ENCODE results near the gene CA9.

CA9 gene

DNA sequence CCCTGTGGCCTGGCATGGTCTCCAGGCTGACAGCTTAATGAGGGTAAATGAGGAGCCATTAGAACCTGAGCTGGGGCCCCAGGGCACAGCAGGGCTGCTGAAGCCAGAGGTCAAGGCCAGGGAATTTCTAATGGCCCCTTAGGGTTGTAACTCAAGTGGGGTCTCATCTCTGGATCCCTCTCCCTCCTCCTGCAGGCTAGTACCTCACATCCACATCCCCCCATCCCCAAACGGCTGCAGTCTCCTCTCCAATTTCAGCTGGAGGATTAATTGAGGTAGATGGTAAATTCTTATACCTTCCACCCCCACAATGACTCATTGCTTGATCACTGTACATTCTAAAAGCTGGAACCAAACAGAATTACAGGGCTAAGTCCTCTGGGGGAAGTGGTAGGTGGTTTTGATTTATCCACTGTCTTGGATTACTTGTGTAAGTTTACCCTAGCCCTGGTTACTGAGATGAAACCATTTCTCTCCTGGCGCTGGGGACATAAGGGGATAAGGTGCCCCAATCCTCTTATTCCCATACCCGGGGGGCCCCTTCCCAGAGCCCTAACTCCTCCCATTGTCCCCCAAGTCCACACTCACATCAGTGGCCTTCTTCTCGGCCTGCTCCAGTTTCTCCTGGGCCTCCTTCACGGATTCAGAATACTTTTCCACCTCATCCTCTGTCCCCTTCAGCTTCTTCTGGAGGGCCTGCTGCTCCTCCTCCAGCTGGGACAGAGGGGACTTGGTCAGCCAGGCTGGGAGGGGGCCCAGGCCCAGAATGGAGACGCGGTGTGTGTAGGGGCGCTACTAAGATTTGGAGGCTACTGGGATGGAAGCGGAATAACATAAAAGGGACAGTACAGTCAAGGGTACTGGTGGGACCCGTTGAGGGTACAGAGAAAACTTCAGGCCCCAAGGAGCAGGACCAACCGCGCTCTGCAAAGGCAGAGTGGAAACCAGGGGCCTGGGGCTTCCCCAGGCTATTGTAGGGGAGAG lies 15.1 kb downstream of the CA9 start:
- peaks cover 4% of the 10 kb centered on the region for H3K4me1 ChIP-seq (ENCODE audit: control insufficient read depth, low read depth, low read length)
- peak overlapping the region; percentile 76 for H3K4me3 ChIP-seq (ENCODE audit: low read length)
- H3K36me3 ChIP-seq (ENCODE audit: control insufficient read depth, low read depth, low read length), result peaks cover 31% of the 10 kb centered on the region
- H3K27me3 ChIP-seq (ENCODE audit: control insufficient read depth, insufficient read depth, low read length), result no peaks in the 10 kb centered on the region
- H3K9me3 ChIP-seq (ENCODE audit: control insufficient read depth, low read depth, low read length), result no peaks in the 10 kb centered on the region
- H3K9ac ChIP-seq (ENCODE audit: low read length), result peak overlapping the region; percentile 79
- H3K27ac ChIP-seq (ENCODE audit: low read length), result no peak overlapping the region

DNA sequence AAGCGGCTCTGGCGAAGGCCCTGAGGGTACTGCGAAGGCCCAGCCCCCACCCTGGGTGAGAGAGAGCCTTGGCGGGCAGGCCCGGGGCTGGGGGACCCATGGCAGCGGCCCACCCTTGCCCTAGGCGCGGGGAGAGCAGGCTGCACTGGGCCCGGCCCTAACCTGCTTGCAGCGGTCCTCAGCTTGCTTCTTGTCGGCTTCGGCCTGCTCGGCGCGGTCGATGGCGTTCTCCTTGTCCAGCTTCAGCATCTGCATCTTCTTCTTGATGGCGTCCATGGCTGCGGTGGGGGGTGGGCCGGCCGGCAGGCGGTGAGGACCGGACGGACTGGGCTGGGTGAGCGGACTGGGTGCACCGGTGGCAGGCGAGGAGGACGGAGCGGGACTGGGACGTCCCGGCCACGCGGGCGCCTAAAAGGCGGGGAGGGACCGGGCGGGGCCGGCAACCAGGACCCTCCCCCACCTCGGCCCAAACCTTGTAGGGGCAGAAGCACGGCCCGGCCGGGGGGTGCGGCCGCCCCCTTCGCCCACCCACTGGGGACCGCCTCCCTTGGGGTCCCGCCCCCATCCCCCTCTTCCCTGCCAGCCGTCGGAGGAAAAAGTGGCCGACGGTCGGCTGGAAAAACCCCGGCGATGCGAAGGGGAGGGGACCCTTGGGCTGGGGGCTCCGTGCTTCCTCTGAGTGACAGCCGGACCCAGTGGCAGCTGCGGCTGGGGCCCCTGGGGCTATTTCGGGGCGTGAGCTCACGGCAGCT lies 16.0 kb downstream of the CA9 start, which contains the start of gene TPM2:
TPM2 (minus strand) TSS at position 384 of the 752 bp plus-strand sequence; CDS start at position 276, 108 bp downstream.
- Histone ChIP-seq H3K4me3 (ENCODE audit: low read length) (peak within 1 kb of the TSS; percentile 76), H3K27me3 (ENCODE audit: control insufficient read depth, insufficient read depth, low read length) (no peaks in the 10 kb centered on the region), H3K9ac (ENCODE audit: low read length) (peak within 1 kb of the TSS; percentile 79), H3K27ac (ENCODE audit: low read length) (no peak within 1 kb of the TSS), H3K4me1 (ENCODE audit: control insufficient read depth, low read depth, low read length) (peaks cover 4% of the 10 kb centered on the region), H3K36me3 (ENCODE audit: control insufficient read depth, low read depth, low read length) (peaks cover 22% of the 10 kb centered on the region), H3K9me3 (ENCODE audit: control insufficient read depth, low read depth, low read length) (no peaks in the 10 kb centered on the region)

DNA sequence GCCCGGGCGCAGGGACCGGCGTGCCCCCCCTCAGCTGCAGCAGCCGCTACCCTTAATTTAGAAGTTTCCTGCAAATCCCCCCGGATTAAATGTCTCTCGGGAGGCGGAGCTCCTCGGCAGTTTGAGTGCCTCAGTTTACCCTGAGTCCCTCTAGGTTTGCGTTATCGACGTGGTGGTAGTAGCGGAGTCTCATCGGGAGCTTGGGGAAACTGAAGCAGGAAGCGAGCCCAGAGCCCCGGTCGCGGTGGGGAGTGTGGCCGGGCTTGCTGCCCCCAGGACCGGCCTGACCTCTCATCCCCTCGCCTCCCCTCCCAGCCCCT lies 16.5 kb downstream of the CA9 start:
- Histone ChIP-seq H3K4me3 (ENCODE audit: low read length) (peak overlapping the region; percentile 76), H3K27ac (ENCODE audit: low read length) (no peak overlapping the region), H3K36me3 (ENCODE audit: control insufficient read depth, low read depth, low read length) (peaks cover 17% of the 10 kb centered on the region), H3K27me3 (ENCODE audit: control insufficient read depth, insufficient read depth, low read length) (no peaks in the 10 kb centered on the region), H3K9ac (ENCODE audit: low read length) (peak overlapping the region; percentile 79), H3K9me3 (ENCODE audit: control insufficient read depth, low read depth, low read length) (no peaks in the 10 kb centered on the region), H3K4me1 (ENCODE audit: control insufficient read depth, low read depth, low read length) (peaks cover 4% of the 10 kb centered on the region)

DNA sequence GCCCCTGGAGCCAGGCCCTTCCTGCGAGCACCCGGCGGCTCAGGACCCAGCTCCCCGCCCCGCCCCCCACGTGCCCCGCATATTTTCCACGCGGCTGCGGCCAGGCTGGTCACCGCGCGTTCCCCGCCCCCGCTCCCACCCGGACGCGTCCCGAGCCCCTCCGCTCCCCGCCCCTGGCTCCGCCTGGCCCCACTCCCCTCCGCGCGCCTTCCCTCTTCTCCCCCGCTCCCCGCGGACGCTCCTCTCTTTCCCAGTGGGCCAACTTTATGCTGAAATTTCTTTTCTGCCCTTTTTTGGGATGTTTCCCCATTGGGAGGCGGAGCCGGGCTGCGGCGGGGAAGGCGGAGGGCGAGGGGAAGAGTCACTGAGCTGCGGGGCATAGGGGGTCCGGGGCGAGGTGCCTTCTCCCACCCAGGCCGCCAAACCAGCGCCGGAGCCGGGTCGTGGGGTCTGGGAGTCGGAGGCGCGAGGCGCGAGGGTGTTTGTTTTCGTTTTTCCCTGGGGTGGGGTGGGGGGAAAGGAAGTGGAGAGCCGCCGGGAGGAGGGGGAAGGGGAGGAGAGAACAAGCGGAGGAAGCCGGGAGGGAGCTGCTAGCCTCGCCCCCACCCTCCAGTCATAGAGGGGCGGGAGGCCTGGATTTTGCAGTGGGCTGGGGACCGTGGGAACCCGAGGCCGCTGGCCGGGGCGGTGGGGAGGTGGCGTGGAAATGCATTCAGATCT lies 17.0 kb downstream of the CA9 start:
- Histone ChIP-seq H3K27me3 (ENCODE audit: control insufficient read depth, insufficient read depth, low read length) (no peaks in the 10 kb centered on the region), H3K4me3 (ENCODE audit: low read length) (peak overlapping the region; percentile 76), H3K36me3 (ENCODE audit: control insufficient read depth, low read depth, low read length) (peaks cover 14% of the 10 kb centered on the region), H3K9me3 (ENCODE audit: control insufficient read depth, low read depth, low read length) (no peaks in the 10 kb centered on the region), H3K27ac (ENCODE audit: low read length) (no peak overlapping the region), H3K9ac (ENCODE audit: low read length) (peak overlapping the region; percentile 79), H3K4me1 (ENCODE audit: control insufficient read depth, low read depth, low read length) (peaks cover 4% of the 10 kb centered on the region)

DNA sequence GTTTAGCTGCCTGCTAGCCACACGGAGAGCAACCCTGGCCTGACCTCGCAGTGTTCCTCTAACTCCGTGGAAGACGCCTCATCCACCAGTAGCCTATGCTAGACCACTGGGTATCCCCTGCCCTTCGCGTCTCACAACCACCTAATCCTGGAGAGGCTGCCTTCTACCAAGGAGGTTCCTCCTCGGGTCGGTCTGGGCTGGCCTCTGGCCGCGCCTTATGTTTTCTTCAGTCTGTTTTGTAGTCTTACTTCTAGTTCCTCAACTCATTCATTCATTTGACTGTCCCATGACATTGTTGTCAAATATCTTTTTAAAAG lies 17.6 kb downstream of the CA9 start:
- Histone ChIP-seq H3K27ac (ENCODE audit: low read length) (no peak overlapping the region), H3K27me3 (ENCODE audit: control insufficient read depth, insufficient read depth, low read length) (no peaks in the 10 kb centered on the region), H3K36me3 (ENCODE audit: control insufficient read depth, low read depth, low read length) (peaks cover 12% of the 10 kb centered on the region), H3K4me1 (ENCODE audit: control insufficient read depth, low read depth, low read length) (peaks cover 4% of the 10 kb centered on the region), H3K9ac (ENCODE audit: low read length) (peak overlapping the region; percentile 79), H3K9me3 (ENCODE audit: control insufficient read depth, low read depth, low read length) (no peaks in the 10 kb centered on the region), H3K4me3 (ENCODE audit: low read length) (peak overlapping the region; percentile 76)

DNA sequence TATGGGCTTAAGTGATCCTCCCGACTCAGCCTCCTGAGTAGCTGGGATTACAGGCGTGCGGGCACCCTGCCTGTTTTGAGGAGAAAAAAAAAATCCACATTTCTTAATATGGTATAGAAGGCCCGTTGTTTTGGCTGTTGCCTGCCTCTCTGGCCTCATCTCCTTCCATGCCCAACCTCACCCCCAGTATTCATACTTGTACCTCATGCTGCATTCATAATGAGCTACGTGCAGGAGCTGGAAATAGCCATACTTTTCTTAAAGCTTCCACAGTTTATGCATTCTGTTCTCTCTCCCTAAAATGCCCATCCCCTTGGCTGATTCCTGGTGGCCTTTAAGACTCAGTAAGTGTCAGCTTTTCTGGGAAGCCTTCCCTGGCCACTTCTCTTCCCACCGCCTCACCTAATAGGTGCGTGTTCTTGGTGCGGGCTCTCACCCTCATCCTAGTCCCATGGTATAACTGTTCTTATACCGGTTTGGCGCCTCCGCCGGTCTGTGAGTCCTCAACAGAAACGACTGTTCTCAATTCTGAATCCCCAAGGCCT lies 18.1 kb downstream of the CA9 start:
- Histone ChIP-seq H3K9ac (ENCODE audit: low read length) (no peak overlapping the region), H3K27ac (ENCODE audit: low read length) (no peak overlapping the region), H3K4me3 (ENCODE audit: low read length) (peak overlapping the region; percentile 76), H3K27me3 (ENCODE audit: control insufficient read depth, insufficient read depth, low read length) (no peaks in the 10 kb centered on the region), H3K4me1 (ENCODE audit: control insufficient read depth, low read depth, low read length) (peaks cover 4% of the 10 kb centered on the region), H3K36me3 (ENCODE audit: control insufficient read depth, low read depth, low read length) (peaks cover 8% of the 10 kb centered on the region), H3K9me3 (ENCODE audit: control insufficient read depth, low read depth, low read length) (no peaks in the 10 kb centered on the region)

DNA sequence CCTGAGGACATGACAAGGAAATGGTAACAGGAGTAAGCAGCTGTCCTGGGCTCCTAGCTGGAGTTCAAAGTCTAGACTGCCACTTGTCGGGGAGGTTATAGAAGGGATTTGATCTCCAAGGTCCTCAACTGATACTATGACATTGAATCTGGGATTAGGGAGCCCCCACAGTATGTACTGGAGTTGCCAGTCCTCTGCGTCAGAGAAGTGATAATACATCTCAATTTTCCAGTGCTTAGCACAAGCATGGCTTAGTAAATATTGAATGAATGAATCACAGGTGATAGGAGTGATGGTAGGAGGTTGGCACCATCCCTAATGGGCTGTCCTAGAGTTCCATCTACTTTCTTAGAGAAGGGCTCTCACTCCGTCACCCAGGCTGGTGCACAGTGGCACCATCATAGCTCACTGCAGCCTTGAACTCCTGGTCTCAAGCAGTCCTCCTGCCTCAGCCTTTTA lies 22.2 kb downstream of the CA9 start:
- no peaks in the 10 kb centered on the region for H3K27me3 ChIP-seq (ENCODE audit: control insufficient read depth, insufficient read depth, low read length)
- peaks cover 42% of the 10 kb centered on the region for H3K36me3 ChIP-seq (ENCODE audit: control insufficient read depth, low read depth, low read length)
- no peak overlapping the region for H3K4me3 ChIP-seq (ENCODE audit: low read length)
- H3K27ac ChIP-seq (ENCODE audit: low read length), result no peak overlapping the region
- no peak overlapping the region for H3K9ac ChIP-seq (ENCODE audit: low read length)
- no peaks in the 10 kb centered on the region for H3K9me3 ChIP-seq (ENCODE audit: control insufficient read depth, low read depth, low read length)
- H3K4me1 ChIP-seq (ENCODE audit: control insufficient read depth, low read depth, low read length), result no peaks in the 10 kb centered on the region

DNA sequence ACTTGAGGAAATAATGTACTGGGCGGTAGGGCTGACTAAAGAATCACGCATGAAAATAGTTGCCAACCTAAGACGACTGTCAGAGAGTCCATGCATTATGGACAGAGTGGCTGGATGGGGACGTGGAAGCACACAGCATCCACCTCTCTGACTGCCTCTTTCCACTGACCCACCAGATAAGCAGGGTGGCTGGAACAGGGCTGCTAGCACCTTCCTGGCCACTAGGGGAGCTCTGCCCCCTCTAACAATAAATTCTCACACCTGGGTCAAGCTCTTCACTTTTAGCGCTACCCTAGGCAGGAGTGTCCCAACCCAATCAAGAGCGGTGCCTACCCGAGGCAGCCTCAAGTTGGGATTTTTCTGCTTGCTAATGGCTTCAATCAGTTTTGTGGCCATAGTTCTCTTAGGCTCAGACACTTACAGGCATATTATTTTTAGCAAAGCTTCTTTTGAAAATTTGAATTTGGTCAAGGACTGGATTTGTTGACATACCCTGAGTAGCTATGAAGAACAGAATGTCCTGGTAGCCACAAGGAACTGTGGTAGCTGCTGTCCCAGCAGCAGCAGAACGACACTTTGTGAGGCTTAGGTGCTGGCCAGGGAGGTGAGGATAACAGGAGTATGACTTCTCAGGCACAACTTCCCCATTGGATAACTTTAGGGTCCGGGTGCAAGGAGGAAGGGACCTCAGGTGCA lies 22.9 kb downstream of the CA9 start:
- H3K36me3 ChIP-seq (ENCODE audit: control insufficient read depth, low read depth, low read length), result peaks cover 49% of the 10 kb centered on the region

DNA sequence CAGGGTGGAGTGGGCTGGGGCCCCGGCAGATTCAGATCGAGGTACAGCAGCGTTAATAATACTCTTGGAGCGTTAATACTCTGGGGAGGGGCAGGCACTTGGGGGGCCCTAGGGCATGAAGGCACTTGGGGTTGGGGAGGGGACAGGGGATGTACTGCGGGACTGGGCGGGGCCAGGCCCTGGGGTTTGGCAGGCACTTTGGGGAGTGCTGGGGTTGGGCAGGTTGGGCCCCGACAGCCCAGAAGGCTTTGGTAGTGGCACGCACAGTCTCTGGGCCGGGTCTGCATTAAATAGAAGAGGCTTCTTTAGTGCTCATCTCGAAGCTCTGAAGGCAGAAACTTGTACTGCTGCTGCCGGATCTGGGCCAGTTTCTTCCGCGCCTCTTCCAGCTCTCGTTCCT lies 23.8 kb downstream of the CA9 start:
- Histone ChIP-seq H3K27ac (ENCODE audit: low read length) (no peak overlapping the region), H3K9me3 (ENCODE audit: control insufficient read depth, low read depth, low read length) (no peaks in the 10 kb centered on the region), H3K4me3 (ENCODE audit: low read length) (no peak overlapping the region), H3K36me3 (ENCODE audit: control insufficient read depth, low read depth, low read length) (peaks cover 55% of the 10 kb centered on the region), H3K27me3 (ENCODE audit: control insufficient read depth, insufficient read depth, low read length) (no peaks in the 10 kb centered on the region), H3K4me1 (ENCODE audit: control insufficient read depth, low read depth, low read length) (no peaks in the 10 kb centered on the region), H3K9ac (ENCODE audit: low read length) (no peak overlapping the region)

More for the DNA sequence above, 22.9 kb downstream of the CA9 start:
- Histone ChIP-seq H3K27me3 (ENCODE audit: control insufficient read depth, insufficient read depth, low read length) (no peaks in the 10 kb centered on the region), H3K4me3 (ENCODE audit: low read length) (no peak overlapping the region), H3K4me1 (ENCODE audit: control insufficient read depth, low read depth, low read length) (no peaks in the 10 kb centered on the region), H3K9me3 (ENCODE audit: control insufficient read depth, low read depth, low read length) (no peaks in the 10 kb centered on the region), H3K27ac (ENCODE audit: low read length) (no peak overlapping the region), H3K9ac (ENCODE audit: low read length) (no peak overlapping the region)

DNA sequence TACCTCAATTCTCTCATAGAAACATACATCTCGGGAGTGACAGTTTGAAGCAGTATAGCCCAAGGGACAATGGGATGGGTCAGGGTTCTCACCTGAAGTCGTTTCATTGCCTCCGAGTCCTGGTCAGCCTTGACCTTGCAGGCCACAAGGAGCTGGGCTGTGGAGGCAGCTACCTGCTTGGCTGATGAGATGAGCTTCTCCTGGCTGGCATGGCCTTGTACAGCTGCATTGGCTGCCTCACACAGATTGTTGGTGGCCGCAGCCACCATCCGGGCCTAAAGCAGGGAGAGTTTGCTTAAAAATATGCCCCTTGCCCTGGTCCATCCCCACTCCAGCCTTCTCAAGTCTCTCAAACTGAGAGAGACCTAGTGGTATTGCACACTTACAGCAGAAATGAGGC lies 24.5 kb downstream of the CA9 start:
- Histone ChIP-seq H3K36me3 (ENCODE audit: control insufficient read depth, low read depth, low read length) (peaks cover 63% of the 10 kb centered on the region), H3K4me3 (ENCODE audit: low read length) (no peak overlapping the region), H3K9ac (ENCODE audit: low read length) (no peak overlapping the region), H3K9me3 (ENCODE audit: control insufficient read depth, low read depth, low read length) (no peaks in the 10 kb centered on the region), H3K27ac (ENCODE audit: low read length) (no peak overlapping the region), H3K4me1 (ENCODE audit: control insufficient read depth, low read depth, low read length) (no peaks in the 10 kb centered on the region), H3K27me3 (ENCODE audit: control insufficient read depth, insufficient read depth, low read length) (no peaks in the 10 kb centered on the region)
